HUES6 (cell line): ENCODE results near the gene FNDC10.
A peak's percentile ranks its signal among the peaks of the same experiment; 100 is the strongest.
"Not testable (repeated sequence)": the region's sequence is repeated elsewhere in the genome, so short reads cannot be mapped to it uniquely, and the experiment has no call there.

Source experiments
- H3K27ac ChIP-seq: 2 replicates; pipeline ENCODE4 v1.7.0; 2013; ENCODE audit warnings: low read depth, mild to moderate bottlenecking, low read length, inconsistent platforms
- H3K27me3 ChIP-seq: 2 replicates; pipeline ENCODE4 v1.6.1; 2013; ENCODE audit warnings: low read length; ENCODE audit not compliant: control insufficient read depth, insufficient read depth
- H3K36me3 ChIP-seq: 2 replicates; pipeline ENCODE4 v1.6.1; 2013; ENCODE audit warnings: low read length; ENCODE audit not compliant: control insufficient read depth, insufficient read depth
- H3K4me1 ChIP-seq: 2 replicates; pipeline ENCODE4 v1.6.1; 2013; ENCODE audit warnings: low read length; ENCODE audit not compliant: control insufficient read depth, insufficient read depth
- H3K4me3 ChIP-seq: 2 replicates; pipeline ENCODE4 v1.5.1; 2013; ENCODE audit warnings: low read depth, low read length
- H3K9ac ChIP-seq: one replicate; pipeline ENCODE4 v1.6.1; 2013; ENCODE audit warnings: mild to moderate bottlenecking, low read length
- H3K9me3 ChIP-seq: 2 replicates; pipeline ENCODE4 v1.6.1; 2013; ENCODE audit warnings: low read depth, low read length; ENCODE audit not compliant: control insufficient read depth, insufficient read depth

The FNDC10 gene

DNA sequence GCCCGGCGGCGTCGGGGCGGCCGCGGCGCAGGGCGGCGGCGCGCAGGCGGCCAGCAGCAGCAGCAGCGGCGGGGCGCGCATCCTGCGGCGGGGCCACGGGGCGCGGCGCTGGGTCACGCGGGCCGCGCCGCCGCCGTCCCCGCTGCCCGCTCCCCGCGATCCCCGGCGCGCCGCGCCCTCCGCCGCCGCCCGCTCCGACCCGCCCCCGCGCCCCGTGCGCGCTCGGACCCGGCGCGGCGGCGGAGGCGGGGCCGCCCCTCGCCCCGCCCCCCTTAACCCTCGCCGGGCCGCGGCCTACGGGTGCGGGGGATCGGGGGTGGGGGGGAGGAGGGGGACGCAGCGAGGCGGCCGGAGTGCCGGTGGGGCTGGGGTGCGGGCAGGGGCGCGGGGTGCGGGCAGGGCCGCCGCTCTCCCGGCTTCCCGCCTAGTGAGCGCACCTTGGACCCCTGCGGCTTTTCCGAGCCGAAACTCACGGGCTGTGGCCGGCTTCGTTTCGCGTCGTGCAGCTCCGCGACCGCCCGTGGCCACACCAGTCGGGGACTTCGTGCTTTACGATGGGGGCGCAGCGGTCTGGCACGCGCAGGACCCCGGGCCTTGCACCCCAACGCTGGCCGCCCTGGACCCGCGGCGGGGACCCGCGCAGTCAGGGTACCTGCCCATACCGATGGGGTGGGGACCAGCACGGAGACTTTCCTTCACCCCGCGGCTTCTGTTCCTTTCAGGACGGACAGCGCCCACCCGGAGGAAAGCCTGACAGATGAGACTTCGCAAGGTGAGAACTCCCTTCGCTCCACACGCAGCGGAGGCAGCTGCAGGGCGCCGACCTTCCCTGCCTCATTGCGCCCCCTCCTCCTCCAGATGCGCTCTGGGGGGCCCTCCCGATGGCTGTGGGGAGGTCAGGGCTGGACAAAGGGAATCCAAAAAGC lies at the start of gene FNDC10:
TSS of gene FNDC10 (minus strand) at position 201 of the 926 bp plus-strand sequence. CDS start at position 81, 120 bp downstream.
- H3K4me3 ChIP-seq, result peak within 1 kb of the TSS; percentile 58
- H3K9me3 ChIP-seq, result no peaks in the 10 kb centered on the region
- peaks cover 17% of the 10 kb centered on the region for H3K4me1 ChIP-seq
- H3K27me3 ChIP-seq, result peaks cover 91% of the 10 kb centered on the region
- no peak within 1 kb of the TSS for H3K9ac ChIP-seq
- H3K36me3 ChIP-seq, result no peaks in the 10 kb centered on the region
- H3K27ac ChIP-seq, result no peak within 1 kb of the TSS

DNA sequence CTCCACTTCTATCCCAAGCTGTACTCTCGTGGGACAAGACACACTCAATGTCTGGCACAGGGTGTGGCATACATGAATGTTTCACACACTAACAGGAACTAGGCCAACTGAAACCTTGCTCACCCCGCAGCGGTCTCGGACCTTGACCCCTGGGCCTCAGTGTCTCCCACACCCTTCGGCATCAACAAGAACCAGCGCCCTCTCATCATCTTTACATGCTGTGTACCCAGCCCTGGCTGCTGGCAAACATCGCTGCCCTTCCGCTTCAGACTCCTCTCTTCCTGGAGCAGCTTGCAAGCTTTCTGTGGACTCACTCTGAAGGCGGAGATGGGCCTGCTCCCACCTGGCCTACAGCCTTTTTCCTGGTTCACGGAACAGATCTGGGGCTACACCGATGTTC lies 48.3 kb upstream of the FNDC10 start:
- peaks cover 54% of the 10 kb centered on the region for H3K36me3 ChIP-seq
- not testable (repeated sequence) for H3K27ac ChIP-seq, H3K9me3 ChIP-seq, H3K9ac ChIP-seq, H3K4me1 ChIP-seq, H3K27me3 ChIP-seq, H3K4me3 ChIP-seq

DNA sequence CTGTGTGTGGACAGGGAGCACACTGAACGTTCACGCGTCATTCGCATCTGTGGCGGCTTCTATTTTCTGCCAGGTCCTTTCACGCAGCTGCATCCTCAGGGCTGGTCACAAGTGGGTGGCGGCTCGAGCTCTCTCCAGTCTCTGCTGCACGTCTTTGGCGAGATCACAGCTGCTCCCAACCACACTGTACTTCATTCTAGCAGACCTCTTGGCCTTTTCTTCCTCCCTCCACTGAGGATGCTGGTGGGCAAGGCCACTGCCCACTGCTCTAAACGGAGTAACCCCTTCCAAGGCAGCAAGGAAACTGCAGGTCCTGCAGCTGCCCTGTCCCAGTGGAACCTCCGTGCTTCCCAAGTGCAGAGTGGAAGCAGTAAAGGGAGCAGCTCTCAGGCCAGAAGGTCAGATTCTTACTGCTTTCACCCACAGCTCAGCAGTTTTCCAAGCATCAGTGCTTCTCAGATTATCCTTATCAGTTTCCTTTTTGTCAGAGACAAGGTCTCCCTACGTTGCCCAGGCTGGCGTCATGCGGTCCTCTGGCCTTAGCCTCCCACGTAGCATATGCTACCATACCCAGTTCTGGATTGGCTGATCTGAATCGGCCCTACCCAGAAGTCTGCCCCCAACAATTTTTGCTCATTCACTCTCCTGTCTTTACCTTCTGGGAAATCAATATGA lies 47.8 kb upstream of the FNDC10 start:
- H3K9ac ChIP-seq, H3K4me1 ChIP-seq, H3K27ac ChIP-seq, H3K27me3 ChIP-seq, H3K4me3 ChIP-seq, H3K9me3 ChIP-seq: not testable (repeated sequence)
- peaks cover 49% of the 10 kb centered on the region for H3K36me3 ChIP-seq

DNA sequence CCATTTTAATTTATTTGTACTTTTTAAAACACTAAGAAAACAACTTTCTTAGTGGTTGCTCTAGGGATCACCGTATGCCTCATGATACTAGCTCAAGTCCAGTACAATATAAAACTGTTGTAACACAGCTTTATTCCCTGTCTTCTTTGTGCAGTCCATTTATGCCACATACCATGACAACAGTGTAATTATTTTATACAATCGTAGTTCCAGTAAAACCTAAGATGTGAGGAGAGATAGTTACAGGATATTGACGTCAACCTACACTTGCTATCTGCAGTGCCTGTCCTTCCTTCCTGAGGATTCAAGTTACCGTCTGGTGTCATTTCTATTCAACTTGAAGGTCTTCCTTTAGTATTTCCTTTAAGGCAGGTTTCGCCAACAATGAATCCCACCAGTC lies 46.4 kb upstream of the FNDC10 start:
- not testable (repeated sequence) for H3K4me1 ChIP-seq, H3K4me3 ChIP-seq, H3K27ac ChIP-seq, H3K9me3 ChIP-seq, H3K9ac ChIP-seq, H3K27me3 ChIP-seq
- H3K36me3 ChIP-seq, result peaks cover 37% of the 10 kb centered on the region

DNA sequence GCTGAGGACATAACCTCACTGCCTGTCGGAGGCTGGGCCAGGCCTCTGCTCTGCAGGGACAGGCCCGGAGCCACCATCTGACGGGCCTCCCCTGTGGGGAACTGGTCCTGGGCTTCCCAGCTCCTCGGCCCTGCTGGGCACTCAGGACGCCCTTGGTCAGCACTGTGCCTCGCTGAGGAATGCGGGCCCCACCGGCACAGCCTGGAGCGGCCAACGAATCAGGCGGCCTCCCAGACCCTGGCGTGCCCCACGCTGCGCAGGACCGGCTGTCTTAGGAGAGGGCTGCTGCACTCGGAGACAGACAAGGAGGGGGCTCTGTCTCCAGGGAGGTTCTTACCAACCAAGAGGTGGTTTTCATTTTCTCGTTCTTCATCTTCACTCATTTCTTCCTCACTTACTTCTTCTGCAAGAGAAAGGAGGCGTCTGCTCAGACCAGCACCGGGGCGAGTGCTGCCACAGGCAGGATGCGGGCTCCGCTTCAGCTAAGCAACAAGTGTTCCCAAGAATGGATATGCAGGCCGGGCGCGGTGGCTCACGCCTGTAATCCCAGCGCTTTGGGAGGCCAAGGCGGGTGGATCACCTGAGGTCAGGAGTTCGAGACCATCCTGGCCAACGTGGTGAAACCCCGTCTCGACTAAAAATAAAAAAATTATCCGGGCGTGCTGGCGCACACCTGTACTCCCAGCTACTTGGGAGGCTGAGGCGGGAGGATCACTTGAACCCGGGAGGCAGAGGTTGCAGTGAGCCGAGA lies 41.0 kb upstream of the FNDC10 start:
- not testable (repeated sequence) for H3K27ac ChIP-seq, H3K9me3 ChIP-seq
- peaks cover 22% of the 10 kb centered on the region for H3K36me3 ChIP-seq

DNA sequence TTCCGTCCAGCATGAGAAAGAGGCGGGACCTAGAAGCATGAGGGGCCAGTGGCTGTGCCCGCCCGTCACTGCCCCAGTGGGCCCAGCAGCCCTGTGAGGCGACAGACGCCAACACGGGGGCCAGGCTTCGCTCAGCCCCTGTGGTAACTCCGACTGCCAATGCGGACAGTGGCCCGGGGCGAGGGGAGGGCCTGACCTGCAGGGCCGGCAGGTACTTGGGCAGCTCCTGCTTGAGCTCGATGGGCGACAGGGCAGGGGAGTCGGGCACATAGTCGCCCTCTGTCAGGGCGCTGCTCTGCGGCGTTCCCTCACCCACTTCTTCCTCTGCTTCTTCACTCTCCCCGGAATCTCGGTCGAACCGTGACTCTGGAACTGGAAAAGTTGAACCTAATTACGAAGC lies 40.1 kb upstream of the FNDC10 start:
- H3K27ac ChIP-seq, H3K4me3 ChIP-seq, H3K9ac ChIP-seq, H3K27me3 ChIP-seq, H3K4me1 ChIP-seq, H3K9me3 ChIP-seq: not testable (repeated sequence)
- H3K36me3 ChIP-seq, result peaks cover 22% of the 10 kb centered on the region

More for the DNA sequence above, 41.0 kb upstream of the FNDC10 start:
- not testable (repeated sequence) for H3K4me3 ChIP-seq, H3K4me1 ChIP-seq, H3K9ac ChIP-seq, H3K27me3 ChIP-seq

DNA sequence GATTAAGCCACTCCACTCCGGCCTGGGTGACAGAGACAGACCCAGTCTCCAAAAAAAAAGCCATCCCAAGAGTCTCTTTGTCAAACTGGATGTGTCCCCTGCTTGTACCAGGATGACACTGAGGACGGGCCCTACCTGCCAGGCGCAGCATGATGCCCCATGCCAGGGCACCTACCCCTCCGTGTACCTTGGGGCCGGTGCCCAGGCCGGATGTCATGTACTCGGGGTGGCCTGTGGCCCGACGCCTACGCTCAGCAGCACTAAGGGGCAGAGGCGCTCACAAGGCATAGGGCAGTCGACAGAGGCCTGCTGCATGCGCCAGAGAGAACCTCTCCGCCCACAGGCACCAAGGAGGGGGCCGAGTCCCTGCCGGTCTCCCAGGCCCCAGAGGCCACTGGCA lies 39.4 kb upstream of the FNDC10 start:
- H3K36me3 ChIP-seq, result peaks cover 22% of the 10 kb centered on the region
- H3K4me3 ChIP-seq, H3K9ac ChIP-seq, H3K4me1 ChIP-seq, H3K27me3 ChIP-seq, H3K9me3 ChIP-seq, H3K27ac ChIP-seq: not testable (repeated sequence)

DNA sequence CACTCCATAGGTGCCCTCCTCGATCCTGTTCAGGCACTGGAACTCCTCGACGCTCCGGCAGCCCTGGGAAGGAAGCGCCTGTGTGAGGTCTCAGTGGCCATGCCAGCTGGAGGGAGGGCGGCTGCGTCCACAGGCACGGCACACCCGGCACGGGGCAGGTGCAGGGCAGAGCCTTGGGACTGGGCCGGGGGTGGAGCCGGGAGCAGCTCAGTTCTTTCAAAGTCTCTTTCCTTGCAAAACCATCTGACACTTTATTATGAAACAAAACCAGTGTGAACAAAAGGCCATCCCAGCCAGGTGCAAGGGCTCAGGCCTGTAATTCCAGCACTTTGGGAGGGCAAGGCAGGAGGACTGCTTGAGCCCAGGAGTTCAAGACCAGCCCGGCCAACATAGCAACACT lies 38.6 kb upstream of the FNDC10 start:
- not testable (repeated sequence) for H3K9me3 ChIP-seq, H3K27ac ChIP-seq, H3K4me1 ChIP-seq, H3K4me3 ChIP-seq, H3K9ac ChIP-seq, H3K27me3 ChIP-seq
- H3K36me3 ChIP-seq, result peaks cover 22% of the 10 kb centered on the region

DNA sequence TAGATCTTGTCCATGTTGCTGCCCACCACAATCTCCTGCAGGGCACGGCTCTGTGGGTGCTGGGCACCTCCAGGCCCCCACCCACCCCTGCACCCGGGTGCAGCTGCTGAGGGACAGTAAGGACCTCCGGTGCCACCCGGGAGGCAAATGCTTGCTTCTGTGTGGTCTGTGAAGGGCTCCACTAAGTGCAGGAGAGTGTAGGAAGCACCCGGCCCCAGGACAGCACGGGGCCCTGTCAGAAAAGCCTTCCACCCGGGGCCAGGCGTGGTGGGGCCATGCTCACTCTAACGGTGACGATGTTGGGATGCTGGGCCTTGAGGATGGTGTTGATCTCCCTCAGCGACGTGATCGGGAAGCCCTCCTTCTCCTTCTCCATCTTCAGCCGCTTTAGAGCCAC lies 37.5 kb upstream of the FNDC10 start:
- not testable (repeated sequence) for H3K4me3 ChIP-seq, H3K27ac ChIP-seq, H3K27me3 ChIP-seq, H3K4me1 ChIP-seq, H3K9me3 ChIP-seq, H3K9ac ChIP-seq
- H3K36me3 ChIP-seq, result peaks cover 22% of the 10 kb centered on the region

DNA sequence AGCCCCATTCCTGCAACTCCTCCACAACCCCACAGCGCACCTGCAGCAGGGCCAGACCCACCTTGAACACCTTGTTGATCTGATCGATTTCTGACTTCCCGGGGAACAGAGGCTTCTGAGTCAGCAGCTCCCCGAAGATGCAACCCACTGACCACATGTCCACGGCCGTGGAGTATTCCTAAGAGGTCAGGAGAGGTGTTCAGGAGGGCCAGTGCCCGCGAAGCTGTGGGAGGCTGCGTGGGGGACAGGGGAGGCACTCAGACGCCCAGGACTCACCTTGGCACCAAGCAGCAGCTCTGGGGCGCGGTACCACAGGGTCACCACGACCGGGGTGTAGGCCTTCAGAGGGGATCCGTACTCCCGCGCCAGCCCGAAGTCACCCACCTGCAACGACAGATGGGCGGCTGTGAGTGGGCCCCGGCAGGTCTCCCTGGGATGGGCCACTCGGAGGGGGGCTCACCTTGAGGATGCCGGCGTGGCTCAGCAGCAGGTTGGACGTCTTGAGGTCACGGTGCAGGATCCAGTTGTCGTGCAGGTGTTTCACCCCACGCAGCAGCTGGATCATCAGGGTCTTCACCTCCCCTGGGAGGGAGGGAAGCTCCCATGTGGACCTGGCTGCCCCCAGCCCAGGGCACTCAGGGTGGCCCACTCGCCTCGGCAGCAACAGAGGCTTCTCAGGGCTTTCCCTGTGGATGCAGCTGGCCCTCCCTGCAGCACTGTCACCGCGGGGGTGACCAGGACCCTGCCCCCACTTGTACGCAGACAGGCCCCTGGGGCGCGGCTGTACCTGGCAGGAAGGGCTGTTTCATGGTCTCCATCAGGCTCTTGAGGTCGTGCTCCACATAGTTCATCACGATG lies 36.9 kb upstream of the FNDC10 start:
- H3K4me1 ChIP-seq, H3K9me3 ChIP-seq, H3K9ac ChIP-seq, H3K27me3 ChIP-seq, H3K27ac ChIP-seq, H3K4me3 ChIP-seq: not testable (repeated sequence)
- H3K36me3 ChIP-seq, result peaks cover 22% of the 10 kb centered on the region
